Measurements from ENCODE around the gene UPK3B.
"Not testable (repeated sequence)": the region's sequence is repeated elsewhere in the genome, so short reads cannot be mapped to it uniquely, and the experiment has no call there.

UPK3B gene

DNA sequence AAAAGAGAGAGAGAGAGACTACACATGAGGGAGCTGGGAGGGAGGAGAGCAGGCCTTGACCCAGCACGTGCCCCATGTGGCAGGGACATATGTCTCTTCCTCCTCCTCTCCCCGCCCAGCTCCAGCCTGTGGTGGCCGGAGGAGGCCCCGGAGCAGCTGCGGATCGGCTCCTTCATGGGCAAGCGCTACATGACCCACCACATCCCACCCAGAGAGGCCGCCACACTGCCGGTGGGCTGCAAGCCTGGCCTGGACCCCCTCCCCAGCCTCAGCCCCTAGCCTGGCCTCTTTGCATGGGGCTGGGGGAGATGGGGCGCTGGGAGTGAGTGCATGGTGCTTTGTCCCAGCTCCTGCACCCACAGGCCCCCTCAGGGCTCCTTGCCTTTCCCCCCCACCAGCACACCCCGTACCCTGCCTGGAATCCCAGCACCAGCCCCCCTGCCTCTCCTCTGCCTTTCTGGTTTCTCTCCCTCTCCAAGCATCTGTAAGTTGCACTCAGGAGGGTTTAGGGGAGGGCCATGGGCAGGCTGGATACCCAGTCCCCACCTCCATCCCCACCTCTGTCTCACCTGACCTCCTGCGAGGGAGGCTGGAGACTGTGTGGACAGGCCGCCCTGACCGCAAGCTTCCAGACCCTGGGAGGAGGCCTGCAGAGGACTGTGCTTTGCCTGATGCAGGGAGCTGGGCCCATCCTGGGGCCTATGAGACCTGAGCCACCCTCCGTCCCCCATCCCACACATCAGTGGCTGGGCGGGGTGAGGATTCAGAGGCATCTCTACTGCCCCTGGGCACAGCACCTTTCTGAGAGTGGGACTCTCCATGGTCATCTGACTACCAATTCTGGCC lies 4.8 kb downstream of the UPK3B start:
- DNase-seq: no peak

DNA sequence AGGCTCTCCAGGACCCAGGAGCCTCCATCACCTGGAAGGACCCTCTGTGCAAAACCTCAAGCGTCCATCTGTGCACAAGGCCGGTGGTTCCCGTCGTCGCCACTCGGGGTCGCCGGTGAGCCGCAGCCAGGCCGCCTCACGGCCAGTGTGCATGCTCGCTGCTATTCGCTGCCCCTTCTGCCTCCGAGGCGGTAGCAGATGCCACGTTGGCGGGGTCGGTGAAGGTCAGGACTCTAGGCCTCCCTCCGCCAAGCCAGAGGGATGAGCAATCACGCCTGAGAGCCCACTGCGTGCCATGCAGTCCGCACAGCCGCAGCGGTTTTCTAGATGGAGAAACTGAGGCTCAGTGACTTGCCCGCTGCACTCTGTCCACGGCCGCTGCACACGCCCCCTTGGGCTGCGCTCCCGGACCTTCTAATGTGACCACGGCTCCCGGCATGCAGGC lies 5.7 kb downstream of the UPK3B start:
- peak in 1 of 2 experiments; percentile 70 for DNase-seq

DNA sequence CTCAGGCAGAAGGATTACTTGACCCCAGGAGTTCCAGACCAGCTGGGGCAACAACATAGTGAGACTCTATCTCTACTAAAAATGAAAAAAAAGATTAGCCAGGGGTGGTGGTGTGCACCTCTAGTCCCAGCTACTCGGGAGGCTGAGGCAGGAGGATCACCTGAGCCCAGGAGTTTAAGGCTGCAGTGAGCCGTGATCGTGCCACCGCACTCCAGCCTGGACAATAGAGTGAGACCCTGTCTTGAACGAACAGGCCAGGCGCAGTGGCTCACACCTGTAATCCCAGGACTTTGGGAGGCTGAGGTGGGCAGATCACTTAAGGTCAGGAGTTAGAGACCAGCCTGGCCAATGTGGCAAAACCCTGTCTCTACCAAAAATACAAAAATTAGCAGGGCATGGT lies 6.6 kb downstream of the UPK3B start:
- DNase-seq: not testable (repeated sequence)

DNA sequence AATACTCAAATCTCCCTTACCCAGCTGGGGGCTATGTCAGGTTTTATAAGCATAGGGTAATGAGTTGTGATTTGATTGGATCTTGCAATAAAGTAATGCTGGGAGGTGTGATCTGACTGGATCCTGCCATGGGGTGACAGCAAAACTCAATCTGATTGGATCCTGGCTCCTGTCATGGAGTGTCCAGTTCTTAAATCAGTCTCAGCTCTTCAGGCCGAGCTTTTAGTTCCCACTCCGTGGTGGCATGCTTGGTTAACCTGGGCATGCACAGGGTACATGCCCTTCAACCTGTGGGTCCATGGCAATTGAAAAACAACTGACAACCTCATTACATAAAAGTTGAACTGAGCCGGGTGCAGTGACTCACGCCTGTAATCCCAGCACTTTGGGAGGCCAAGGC lies 15.8 kb downstream of the UPK3B start:
- not testable (repeated sequence) for DNase-seq

DNA sequence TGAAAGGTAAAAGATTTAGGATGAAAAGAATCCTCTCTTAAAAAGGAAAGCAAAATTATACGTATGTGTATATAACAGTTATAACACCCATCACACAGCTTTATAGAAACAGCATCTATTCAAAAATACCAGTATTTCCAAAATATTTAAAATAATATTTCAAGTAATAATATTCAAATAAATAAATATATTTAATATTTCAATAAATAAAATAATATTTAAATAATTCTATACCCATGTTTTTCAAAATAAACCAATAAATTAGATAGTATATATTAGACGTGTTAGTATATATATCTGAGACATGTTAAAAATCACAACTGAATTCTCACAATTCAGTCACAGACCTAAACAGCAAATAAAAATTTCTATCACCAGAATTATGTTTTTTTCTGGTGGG lies 21.3 kb downstream of the UPK3B start:
- not testable (repeated sequence) for DNase-seq

DNA sequence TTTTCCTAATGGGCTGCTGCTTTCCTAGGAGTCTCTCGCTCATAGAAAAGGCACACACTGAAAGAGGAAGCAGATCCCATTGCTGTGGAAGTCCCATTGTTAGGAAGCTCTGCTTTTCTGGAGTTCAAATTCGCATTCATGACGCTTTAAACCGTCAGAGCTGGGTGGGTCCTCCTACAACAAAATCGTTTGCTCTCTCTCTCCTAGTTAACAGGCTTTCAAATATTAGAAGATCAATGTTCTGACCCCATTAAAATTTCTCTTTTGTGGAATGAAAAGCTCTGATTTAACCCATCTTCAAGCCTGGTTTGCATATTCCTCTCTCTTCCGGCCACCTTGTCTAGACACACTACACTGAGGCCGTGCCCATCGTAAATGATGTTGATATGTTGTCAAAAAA lies 32.8 kb downstream of the UPK3B start, which contains the start of gene SPDYE16:
Gene SPDYE16, minus strand, starts transcription at position 101 of the 400 bp plus-strand sequence. CDS start 1,838 bp downstream, outside the sequence.
- not testable (repeated sequence) for DNase-seq

DNA sequence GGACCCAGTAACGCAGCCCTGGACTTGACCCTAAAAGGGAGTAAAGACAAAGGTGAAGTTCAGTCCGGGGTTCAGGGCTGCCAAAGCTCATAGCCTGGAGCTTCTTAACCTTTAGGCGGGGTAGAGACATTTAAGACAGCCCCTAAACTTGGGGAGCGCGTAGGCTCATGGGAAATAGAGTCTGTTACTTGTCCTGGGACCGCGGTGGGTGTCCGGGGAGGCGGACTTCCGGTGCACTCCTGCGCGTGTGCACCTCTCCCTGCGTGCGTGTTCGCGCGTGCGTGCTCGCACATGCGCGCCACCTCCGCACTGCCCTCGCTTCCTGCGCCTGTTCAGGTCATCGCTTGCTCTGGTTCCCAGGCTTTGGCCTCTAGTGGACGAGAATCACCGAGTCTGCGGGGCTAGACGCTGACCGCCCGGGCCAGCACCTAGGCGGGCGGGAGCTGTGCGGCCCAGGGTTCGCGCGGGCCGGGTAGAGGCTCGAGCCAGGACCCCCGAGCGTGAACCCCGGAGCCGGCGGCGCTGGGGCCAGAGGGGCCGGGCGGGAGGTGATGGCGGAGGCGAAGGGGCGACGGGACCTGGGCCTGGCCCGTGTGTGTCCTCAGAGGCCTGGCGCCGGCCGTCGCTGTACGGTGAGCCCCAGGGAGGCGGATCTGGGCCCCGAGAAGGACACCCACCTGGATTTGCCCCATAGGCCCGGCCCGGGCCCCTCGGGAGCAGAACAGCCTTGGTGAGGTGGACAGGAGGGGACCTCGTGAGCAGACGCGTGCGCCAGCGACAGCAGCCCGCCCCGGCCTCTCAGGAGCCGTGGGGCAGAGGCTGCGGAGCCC lies 38.9 kb downstream of the UPK3B start:
- DNase-seq: peak; percentile 86 to 95

DNA sequence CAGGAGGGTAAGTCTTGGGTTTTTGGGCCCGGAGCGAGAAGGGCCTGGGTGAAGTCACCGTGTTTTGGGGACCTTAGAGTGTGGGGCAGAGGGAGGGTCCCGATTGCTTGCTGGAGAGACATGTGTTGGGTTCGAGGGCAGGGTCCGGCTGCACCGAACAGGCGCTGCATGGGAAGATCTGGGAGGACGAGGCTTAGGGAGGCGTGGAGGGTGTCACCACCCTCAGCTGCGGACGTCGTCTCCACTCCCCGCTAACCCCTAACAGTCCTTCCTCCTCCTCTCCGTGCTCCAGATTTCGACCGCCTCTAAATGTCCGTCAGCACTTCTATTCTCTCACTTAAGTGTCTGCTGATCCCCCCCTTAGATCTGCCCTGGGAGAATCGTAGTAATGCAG lies 39.5 kb downstream of the UPK3B start:
- DNase-seq: peak in 1 of 2 experiments; percentile 34

DNA sequence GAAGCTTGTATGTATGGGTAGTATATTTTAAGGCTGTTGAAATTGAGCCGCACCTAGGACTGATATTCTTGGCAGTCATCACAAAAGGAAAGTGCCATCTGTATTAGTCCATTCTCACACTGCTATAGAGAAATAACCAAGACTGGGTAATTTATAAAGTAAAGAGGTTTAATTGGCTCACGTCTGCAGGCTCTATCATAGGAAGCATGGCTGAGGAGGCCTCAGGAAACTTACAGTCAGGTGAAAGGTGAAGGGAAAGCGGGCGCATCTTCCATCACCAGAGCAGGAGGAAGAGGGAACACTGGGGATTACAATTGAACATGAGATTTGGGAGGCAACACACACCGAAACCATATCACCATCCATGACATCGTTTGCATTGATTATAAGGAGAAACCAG lies 41.6 kb downstream of the UPK3B start:
- DNase-seq: not testable (repeated sequence)

DNA sequence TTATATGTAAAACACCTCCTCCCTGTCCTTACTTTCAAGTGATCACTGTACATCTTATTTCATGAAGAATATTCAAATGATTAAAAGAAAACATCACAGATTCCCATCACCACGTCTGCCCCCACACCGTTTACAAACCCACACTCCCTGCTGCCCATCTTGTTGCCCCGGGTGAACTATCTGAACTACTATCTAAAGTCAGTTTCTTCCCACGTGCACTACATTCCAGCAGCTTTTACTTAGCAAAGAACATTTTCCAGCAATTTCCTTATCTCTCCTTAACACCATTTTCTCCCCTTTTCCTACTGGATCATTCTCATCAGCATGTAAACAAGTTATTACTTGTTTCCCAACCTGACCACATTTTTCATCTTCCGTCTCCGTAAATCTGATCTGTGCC lies 49.3 kb downstream of the UPK3B start:
- not testable (repeated sequence) for DNase-seq

DNA sequence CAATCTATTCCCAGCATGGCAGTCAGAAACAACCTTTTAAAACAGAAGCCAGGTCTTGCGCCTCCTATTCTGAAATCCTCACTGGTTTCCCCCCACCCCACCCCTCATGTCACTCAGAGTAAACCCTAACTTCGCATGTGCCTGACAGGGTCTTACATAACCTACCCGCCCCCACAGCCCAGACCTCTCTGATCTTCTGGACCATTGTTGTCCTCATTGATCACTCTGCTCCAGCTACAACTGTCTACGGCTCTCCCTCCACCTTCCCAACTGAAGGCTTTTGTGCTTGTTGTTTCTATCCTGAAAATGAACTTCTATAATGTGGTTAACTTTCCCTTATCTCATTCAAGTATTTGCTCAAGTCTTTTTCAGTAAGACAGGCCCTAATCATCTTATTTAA lies 49.8 kb downstream of the UPK3B start:
- not testable (repeated sequence) for DNase-seq

DNA sequence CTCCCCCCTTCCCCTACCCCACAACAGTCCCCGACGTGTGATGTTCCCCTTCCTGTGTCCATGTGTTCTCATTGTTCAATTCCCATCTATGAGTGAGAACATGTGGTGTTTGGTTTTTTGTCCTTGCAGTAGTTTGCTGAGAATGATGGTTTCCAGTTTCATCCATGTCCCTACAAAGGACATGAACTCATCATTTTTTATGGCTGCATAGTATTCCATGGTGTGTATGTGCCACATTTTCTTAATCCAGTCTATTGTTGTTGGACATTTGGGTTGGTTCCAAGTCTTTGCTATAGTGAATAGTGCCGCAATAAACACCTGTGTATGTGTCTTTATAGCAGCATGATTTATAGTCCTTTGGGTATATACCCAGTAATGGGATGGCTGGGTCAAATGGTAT lies 51.0 kb downstream of the UPK3B start:
- DNase-seq: not testable (repeated sequence)

DNA sequence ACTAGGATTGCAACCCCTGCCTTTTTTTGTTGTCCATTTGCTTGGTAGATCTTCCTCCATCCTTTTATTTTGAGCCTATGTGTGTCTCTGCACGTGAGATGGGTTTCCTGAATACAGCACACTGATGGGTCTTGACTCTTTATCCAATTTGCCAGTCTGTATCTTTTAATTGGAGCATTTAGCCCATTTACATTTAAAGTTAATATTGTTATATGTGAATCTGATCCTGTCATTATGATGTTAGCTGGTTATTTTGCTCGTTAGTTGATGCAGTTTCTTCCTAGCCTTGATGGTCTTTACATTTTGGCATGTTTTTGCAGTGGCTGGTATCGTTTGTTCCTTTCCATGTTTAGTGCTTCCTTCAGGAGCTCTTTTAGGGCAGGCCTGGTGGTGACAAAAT lies 54.6 kb downstream of the UPK3B start:
- DNase-seq: not testable (repeated sequence)
